Kasumi-1 (cell line): ENCODE measurements around the gene BRD8.
A peak's percentile ranks its signal among the peaks of the same experiment; 100 is the strongest.
"Not testable (repeated sequence)": the region's sequence is repeated elsewhere in the genome, so short reads cannot be mapped to it uniquely, and the experiment has no call there.

ENCODE experiments used
- DNase-seq, 2 experiments: peaks; one replicate each; lab custom pipeline; 2025; lab: John Stamatoyannopoulos, UW

BRD8 gene, protein sequence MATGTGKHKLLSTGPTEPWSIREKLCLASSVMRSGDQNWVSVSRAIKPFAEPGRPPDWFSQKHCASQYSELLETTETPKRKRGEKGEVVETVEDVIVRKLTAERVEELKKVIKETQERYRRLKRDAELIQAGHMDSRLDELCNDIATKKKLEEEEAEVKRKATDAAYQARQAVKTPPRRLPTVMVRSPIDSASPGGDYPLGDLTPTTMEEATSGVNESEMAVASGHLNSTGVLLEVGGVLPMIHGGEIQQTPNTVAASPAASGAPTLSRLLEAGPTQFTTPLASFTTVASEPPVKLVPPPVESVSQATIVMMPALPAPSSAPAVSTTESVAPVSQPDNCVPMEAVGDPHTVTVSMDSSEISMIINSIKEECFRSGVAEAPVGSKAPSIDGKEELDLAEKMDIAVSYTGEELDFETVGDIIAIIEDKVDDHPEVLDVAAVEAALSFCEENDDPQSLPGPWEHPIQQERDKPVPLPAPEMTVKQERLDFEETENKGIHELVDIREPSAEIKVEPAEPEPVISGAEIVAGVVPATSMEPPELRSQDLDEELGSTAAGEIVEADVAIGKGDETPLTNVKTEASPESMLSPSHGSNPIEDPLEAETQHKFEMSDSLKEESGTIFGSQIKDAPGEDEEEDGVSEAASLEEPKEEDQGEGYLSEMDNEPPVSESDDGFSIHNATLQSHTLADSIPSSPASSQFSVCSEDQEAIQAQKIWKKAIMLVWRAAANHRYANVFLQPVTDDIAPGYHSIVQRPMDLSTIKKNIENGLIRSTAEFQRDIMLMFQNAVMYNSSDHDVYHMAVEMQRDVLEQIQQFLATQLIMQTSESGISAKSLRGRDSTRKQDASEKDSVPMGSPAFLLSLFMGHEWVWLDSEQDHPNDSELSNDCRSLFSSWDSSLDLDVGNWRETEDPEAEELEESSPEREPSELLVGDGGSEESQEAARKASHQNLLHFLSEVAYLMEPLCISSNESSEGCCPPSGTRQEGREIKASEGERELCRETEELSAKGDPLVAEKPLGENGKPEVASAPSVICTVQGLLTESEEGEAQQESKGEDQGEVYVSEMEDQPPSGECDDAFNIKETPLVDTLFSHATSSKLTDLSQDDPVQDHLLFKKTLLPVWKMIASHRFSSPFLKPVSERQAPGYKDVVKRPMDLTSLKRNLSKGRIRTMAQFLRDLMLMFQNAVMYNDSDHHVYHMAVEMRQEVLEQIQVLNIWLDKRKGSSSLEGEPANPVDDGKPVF

DNA sequence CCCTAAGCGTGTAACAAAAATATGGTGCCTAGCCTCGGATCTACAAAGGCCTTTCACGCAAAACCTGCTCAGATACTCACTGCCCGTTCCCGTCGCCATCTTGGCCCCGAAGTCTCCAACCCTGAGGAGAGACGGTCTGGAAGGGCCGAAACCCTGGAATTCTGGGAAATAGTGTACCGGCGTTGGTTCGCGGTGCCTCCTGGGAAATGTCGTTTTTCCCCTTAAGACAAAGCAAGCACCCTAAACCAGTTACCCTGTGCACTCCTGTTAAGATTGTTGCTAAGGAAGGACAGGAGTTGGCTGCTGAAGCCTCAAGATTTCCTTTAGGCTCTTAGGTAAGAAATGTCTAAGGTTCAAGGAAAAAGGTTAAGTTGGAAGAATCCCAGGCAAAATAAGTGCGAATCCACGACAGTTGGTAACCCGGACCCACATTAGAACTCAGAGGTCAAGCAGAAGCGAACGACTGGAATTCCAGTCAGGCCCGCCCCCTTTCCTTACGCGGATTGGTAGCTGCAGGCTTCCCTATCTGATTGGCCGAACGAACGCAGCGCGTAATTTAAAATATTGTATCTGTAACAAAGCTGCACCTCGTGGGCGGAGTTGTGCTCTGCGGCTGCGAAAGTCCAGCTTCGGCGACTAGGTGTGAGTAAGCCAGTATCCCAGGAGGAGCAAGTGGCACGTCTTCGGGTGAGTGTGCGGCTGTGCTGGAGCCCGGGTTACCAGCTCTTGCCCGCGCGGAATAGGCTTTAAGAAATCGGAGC lies at the start of gene BRD8, which contains the start of gene KIF20A:
Gene BRD8, minus strand, starts transcription at position 115 of the 761 bp plus-strand sequence. Its CDS starts 16 bp downstream, at position 99.
Gene KIF20A, plus strand, starts transcription at position 597 of the 761 bp plus-strand sequence. CDS start 569 bp downstream, outside the sequence.
- peak; percentile 99 to 100 for DNase-seq

- peak in 1 of 2 experiments; percentile 24 for DNase-seq
Observed at GRCh38 chr5:138226910-138227309, 48.5 kb upstream of the BRD8 start.

- no peak for DNase-seq
Observed at GRCh38 chr5:138224712-138225111, 46.3 kb upstream of the BRD8 start.

- no peak for DNase-seq
Observed at GRCh38 chr5:138223532-138223931, 45.1 kb upstream of the BRD8 start.

DNA sequence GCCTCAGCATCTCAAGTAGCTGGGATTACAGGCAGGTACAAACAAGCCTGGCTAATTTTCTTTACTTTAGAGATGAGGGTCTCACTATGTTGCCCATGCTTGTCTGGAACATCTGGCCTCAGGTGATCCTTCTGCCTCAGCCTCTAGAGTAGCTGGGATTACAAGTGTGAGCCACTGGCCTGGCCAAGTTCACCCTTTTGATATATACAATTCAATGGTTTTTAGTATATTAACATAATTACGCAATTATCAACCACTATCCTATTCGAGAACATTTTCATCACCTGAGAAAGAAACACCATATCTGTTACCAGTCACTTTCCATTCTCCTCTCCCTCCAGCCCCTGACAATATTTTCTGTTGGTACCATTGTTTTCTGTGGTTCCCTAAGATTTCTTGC lies 38.4 kb upstream of the BRD8 start:
- DNase-seq = no peak

DNA sequence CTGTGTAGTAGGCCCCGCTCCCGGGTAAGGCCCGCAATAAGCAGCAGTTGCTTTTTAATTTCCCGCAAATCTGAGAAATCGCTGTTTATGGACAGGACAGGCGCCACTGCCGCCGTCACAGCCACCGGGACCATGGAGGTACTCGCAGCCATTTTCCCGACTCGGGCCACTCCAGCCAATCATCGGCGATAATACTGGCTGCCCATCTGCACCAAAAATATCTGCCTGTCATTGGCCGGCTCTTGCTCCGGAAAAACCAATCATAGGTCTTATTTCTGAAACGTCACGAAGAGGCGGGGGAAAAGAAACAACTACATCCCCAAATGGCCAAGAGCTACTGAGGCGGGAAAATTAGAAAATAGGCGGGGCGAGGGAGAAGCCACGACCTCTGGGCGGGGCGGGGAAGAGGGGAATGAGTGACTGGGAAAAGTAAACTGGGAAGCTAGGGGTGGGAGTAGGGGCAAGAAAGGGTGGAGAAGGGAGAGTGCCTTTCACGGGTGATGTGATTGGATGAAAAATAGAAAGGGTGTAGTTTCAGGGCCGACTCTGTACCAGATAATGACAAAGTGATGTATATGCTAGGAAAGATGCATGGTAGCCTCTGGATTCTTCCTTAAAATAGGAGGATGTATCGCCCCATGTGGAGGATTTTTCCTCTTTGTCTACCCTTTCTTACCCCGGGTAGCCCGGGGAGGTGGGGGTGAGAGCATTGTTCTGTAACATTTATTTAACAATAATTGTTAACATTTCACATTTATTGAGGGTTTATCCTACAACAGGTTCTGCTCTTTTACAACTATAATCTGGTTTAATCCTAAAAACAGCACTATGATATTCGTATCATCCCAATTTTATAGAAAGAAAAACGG lies 35.0 kb upstream of the BRD8 start, which contains the start of gene CDC23:
Gene CDC23, minus strand, starts transcription at position 163 of the 869 bp plus-strand sequence. Its CDS starts 11 bp downstream, at position 152.
- peak; percentile 98 to 99 for DNase-seq

DNA sequence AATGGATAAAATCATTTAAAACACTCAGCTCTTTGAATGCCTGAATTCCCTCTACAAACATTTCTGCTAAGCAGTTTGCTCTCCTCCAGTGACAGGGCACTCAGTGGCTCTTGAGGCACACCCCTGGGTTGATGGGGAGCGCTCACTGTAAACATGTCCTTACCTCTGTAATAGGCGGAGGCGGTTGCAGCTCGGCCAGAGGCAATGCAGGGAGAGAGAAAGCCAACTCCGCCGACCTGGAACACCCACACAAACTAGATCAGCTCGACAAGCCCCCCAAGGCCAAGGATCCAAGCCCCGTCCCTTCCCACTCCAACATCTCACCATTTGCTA lies 34.4 kb upstream of the BRD8 start:
- no peak for DNase-seq

DNA sequence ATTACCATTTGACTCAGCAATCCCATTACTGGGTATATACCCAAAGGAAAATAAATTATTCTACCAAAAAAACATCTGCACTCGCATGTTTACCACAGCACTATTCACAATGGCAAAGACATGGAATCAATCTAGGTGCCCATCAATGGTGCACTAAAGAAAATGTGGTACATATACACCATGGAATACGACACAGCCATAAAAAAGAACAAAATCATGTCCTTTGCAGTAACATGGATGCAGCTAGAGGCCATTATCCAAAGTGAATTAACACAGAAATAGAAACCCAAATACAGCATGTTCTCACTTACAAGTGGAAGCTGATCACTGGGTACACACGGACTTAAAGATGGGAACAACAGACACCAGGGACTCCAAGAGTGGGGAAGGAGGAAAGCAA lies 32.6 kb upstream of the BRD8 start:
- DNase-seq = no peak

- not testable (repeated sequence) for DNase-seq
Observed at GRCh38 chr5:138193859-138194258, 15.4 kb upstream of the BRD8 start.

GRCh38 chr5:138192826-138193225 lies 14.4 kb upstream of the BRD8 start:
- DNase-seq = no peak

DNA sequence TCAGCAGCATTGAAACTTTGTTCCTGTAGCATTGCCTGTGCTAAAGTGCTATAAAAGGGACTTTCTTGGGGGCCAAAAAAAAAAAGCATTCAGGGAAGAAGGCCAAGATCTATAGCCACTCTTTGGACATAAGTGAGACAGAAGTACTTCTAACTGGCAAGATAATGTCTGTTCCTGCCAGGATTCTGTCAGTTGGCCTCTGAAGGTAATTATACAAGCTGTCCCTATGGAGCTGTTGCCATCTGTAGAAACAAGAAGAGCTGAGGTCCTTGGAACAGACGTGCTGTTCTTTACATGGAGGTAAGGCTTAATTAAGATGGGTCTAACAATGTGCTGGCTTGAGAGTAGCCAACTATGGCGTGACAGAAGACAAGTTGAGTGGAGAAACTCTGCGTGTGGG lies 10.2 kb upstream of the BRD8 start:
- no peak for DNase-seq

DNA sequence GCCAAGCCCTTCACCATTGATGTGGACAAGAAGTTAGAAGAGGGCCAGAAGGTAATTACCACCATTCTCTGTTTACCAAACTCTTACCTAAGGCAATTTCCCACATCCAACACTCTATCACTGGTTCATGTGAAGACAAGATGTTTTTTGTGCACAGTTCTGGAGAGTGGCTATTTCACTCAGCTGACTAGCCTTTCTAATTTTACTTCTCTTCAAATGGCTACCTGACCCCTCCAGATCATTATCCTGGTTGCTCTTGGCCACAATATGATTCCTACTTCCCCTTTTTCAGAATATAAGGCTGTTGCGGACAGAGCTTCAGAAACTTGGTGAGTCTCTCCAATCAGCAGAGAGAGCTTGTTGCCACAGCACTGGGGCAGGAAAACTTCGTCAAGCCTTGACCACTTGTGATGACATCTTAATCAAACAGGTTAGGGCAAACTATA lies 7.6 kb upstream of the BRD8 start:
- DNase-seq = peak; percentile 88 to 91

GRCh38 chr5:138182808-138183207 lies 4.4 kb upstream of the BRD8 start:
- no peak for DNase-seq

DNA sequence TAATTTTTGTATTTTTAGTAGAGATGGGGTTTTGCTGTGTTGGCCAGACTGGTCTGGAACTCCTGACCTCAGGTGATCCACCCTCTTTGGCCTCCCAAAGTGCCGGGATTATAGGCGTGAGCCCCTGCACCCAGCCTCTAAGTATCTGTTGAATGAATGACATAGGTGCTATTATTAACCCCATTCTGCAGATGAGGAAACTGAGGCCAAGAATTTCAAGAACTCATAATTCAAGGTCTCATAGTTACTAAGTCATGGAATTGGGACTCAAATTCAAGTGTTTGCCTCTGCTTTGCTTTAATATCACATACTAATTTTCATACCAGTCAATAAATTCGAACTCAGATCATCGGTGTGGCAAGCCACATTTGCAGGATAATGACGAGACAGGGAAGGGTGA lies 2.4 kb upstream of the BRD8 start:
- DNase-seq = no peak

GRCh38 chr5:138180183-138180782 lies 1.9 kb upstream of the BRD8 start:
- peak; percentile 90 to 92 for DNase-seq

- DNase-seq = peak; percentile 26 to 33
Observed at GRCh38 chr5:138179277-138179857, 937 bp upstream of the BRD8 start.

DNA sequence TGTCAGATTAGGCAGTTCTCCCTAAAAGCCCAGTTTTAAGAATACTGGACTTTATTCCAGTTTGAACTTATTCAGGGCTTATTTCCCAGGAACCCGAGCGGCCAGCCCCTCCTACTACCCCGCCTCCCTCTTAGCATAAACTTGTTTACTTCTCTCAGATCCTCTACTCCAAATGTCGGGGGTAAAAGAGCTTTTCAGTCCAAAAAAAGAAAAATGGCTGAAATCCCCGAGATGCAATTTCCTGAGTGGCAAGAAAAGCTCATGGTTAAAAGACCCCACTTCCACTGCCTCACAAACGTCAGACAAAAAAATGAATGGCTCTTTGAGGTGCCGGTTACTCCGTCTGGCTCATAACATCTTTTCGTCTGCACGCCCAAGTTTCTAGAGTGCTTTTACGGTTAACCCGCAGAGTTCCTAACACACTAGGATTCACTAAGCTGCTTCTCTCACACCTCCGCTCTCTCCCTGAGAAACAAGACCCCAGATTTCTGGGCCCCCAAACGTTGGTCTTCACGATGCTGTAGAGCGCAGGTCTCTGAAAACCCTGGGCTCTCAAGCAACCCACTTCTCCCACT lies 402 bp downstream of the BRD8 start:
- peak; percentile 60 to 75 for DNase-seq

DNA sequence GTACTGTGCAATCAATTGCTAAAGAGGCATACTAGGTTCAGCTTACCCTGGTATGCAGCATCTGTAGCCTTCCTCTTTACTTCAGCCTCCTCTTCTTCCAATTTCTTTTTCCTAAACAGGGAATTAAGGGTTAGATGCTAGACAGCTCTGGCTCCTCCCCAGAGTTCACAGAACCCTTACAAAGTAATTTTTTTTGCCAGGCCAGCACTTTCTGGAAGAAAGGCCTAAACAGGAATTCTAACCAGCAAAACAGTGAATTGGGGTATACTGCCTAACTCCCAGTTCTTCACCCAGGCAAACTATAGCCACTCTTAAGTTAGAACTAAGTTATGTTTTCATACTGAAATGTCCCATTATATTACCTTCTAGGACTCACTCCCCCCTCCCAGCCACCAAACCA lies 8.1 kb downstream of the BRD8 start:
- DNase-seq = no peak

DNA sequence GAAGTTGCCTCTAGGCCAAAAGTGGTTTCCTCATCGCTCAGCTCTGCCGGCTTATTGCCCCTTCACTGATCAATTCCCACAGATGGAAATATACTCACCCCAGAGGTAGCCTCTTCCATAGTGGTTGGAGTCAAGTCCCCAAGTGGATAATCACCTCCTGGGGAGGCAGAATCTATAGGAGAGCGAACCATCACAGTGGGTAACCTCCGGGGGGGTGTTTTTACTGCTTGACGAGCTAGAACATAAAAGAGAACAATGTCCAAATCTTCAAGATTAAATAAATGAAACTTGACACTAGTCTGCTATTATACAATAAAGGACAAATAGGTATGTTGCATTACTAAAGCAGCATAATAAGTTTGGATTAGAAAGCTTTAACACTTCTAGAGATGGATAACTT lies 9.3 kb downstream of the BRD8 start:
- DNase-seq = no peak
